Erythroblast (primary cell): ENCODE data around the gene BICDL1.

Experiments used
- DNase-seq, 2 experiments: peaks; one replicate each; lab custom pipeline; 2025; lab: John Stamatoyannopoulos, UW
- GATA1 ChIP-seq: IDR thresholded peaks from 2 replicates; pipeline ENCODE4 v1.6.1; 2011; ENCODE audit warnings: low read depth, mild to moderate bottlenecking, control low read depth, low read length, moderate library complexity
- POLR2A ChIP-seq: IDR thresholded peaks from 2 replicates; pipeline ENCODE4 v1.6.1; 2011; ENCODE audit warnings: mild to moderate bottlenecking, low read length

BICDL1 gene

GRCh38 chr12:120118321-120119061 is 129.5 kb downstream of the BICDL1 start:
- TF ChIP-seq POLR2A (no peak), GATA1 (no peak)
- peak in 1 of 2 experiments; percentile 26 for DNase-seq

GRCh38 chr12:120119271-120119973 is 130.4 kb downstream of the BICDL1 start:
- DNase-seq = no peak
- no peak for TF ChIP-seq POLR2A
- no peak for TF ChIP-seq GATA1

- TF ChIP-seq GATA1 (no peak), POLR2A (no peak)
These were observed 132.3 kb downstream of the BICDL1 start for GRCh38 chr12:120121343-120121742.

GRCh38 chr12:120121766-120122293 is 132.8 kb downstream of the BICDL1 start:
- no peak for DNase-seq
- TF ChIP-seq GATA1 = no peak
- TF ChIP-seq POLR2A = no peak

More at GRCh38 chr12:120121343-120121742, 132.3 kb downstream of the BICDL1 start:
- DNase-seq = no peak

DNA sequence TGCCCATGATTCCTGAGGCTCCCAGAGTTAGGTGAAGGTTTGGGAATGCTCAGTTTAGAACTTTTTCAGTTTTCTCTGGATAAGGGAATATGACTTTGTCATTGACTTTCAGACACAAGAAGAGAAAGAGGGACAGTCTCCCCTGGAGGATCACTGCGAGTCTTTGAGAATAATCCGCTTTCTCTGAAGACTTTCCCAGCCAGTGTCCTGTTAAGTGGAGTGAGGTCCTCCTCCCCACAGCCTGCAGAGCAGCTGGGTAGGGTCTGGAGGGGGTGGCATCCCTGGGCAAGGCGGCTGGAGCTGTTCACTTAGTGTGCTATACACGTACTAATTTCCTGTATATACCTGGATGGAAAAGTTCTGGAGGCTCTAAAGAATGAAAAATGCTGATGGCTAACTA is 136.0 kb downstream of the BICDL1 start:
- no peak for DNase-seq
- TF ChIP-seq GATA1 (no peak), POLR2A (no peak)

GRCh38 chr12:120125792-120126634 is 137.0 kb downstream of the BICDL1 start:
- no peak for DNase-seq
- TF ChIP-seq GATA1 = no peak
- no peak for TF ChIP-seq POLR2A

- DNase-seq = no peak
- TF ChIP-seq POLR2A (no peak), GATA1 (no peak)
These were observed 137.6 kb downstream of the BICDL1 start for GRCh38 chr12:120126635-120127005.

DNA sequence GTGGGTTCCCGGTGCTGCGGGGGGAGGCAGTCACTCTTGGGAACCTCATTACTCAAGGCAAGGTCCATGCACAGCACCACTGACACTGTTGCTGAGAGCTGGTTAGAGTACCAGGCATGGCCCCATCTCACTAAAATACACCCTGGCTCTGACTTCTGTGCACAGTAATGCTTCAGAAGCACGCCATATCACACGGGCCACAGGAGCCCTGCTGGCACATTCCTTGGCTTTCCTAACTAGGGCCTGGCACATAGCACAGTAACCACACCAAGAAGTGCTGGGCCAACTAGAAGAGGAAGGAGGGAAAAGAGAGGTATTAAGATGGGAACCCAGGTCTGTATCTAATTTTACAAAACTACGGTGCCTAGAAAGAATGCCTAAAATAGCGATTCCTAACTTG is 141.0 kb downstream of the BICDL1 start:
- DNase-seq = no peak
- no peak for TF ChIP-seq POLR2A
- no peak for TF ChIP-seq GATA1

DNA sequence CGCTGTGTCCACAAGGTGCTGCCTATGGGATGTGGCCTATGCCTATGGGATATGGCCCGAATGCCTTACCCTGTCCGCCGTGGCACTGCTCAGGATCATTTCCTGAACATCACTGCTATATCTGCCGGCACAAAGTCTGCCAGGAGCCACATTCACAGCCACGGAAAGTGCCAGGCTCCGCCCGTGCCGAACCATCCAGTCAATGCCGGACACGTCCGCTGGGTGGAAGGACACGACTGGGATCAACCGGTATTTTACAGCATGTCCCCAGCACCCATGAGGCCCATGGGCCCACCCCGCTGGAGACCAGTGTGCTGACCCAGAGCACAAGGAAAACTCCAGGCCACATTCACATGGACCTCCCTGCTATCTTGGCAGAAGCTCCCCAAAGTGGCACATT is 142.1 kb downstream of the BICDL1 start:
- no peak for TF ChIP-seq GATA1
- no peak for TF ChIP-seq POLR2A
- DNase-seq = no peak

DNA sequence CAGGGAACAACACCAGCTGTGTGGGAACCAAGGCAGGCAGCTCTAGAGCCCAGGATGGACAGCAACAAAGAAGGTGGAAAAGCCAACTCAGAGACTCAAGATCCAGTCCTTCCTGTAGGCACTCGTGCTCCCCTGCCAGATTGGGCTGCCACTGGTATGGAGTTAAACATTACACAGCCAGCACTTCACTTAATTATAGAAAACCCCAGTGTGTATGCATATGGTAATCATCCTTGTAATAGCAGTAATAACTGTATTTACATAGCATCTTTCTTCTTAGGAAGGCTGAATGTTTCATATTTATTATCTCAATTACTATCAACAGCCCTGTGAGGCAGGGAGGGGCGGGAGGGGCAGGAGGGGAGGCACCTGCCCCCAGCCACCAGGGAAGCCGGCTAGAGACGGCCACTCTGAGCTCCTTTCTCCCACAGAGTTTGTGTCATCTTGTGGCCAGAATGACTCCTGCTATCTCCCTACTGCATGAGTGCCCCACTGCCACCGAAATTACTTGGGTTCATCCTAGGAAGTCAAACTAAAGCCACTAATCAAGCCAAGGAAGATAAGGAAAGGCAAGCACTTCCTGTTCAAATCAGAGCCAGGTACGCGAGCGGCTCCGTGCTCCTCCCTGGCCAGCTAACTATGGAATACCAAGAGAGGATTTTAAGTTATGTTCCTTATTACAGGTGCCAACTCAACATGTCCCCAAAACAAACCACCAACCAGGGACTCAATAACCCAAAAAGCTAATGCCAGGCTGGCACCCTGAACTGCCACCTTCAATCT is 143.2 kb downstream of the BICDL1 start:
- DNase-seq = no peak
- TF ChIP-seq GATA1 (no peak), POLR2A (no peak)

GRCh38 chr12:120132863-120133385 is 143.9 kb downstream of the BICDL1 start:
- no peak for DNase-seq
- no peak for TF ChIP-seq POLR2A

GRCh38 chr12:120134307-120134980 is 145.4 kb downstream of the BICDL1 start:
- no peak for DNase-seq
- no peak for TF ChIP-seq GATA1
- TF ChIP-seq POLR2A = no peak
